ENCODE measurements around the gene ADAMTS15. TPM values are rescaled to one million over a fixed set of nuclear protein-coding genes. Genes with fewer than 3 reads are reported as not detected.
A peak's percentile ranks its signal among the peaks of the same experiment; 100 is the strongest.

The ADAMTS15 gene
- total RNA-seq, 1 donor from 2014 or later = 34.4 TPM

GRCh38 chr11:130486987-130487923, 38.8 kb downstream of the ADAMTS15 start:
- DNase-seq (no peak), ATAC-seq (peak; percentile 25)
- intact Hi-C loops (cut with micrococcal nuclease) = no loop called here

- DNase-seq = no peak
- peak; percentile 74 for ATAC-seq
- intact Hi-C loops (cut with micrococcal nuclease) = no loop called here
Observed at GRCh38 chr11:130487924-130488815, 39.7 kb downstream of the ADAMTS15 start.

- intact Hi-C loops (cut with micrococcal nuclease) = no loop called here
- no peak for DNase-seq
- ATAC-seq = no peak
Observed at GRCh38 chr11:130488848-130489584, 40.6 kb downstream of the ADAMTS15 start.

- ATAC-seq (no peak), DNase-seq (no peak)
- intact Hi-C loops (cut with micrococcal nuclease) = no loop called here
Observed at GRCh38 chr11:130489716-130490115, 41.3 kb downstream of the ADAMTS15 start.

- ATAC-seq (no peak), DNase-seq (no peak)
- intact Hi-C loops (cut with micrococcal nuclease) = no loop called here
Observed at GRCh38 chr11:130490682-130491449, 42.4 kb downstream of the ADAMTS15 start.

- no peak for DNase-seq
- no peak for ATAC-seq
- intact Hi-C loops (cut with micrococcal nuclease) = no loop called here
Observed at GRCh38 chr11:130498181-130498580, 49.7 kb downstream of the ADAMTS15 start.

- DNase-seq (no peak), ATAC-seq (no peak)
- intact Hi-C loops (cut with micrococcal nuclease) = no loop called here
Observed at GRCh38 chr11:130499828-130500227, 51.4 kb downstream of the ADAMTS15 start.

GRCh38 chr11:130504317-130504716, 55.9 kb downstream of the ADAMTS15 start:
- ATAC-seq (no peak), DNase-seq (no peak)
- intact Hi-C loops (cut with micrococcal nuclease) = no loop called here

- DNase-seq (no peak), ATAC-seq (no peak)
- intact Hi-C loops (cut with micrococcal nuclease) = no loop called here
Observed at GRCh38 chr11:130508913-130509312, 60.5 kb downstream of the ADAMTS15 start.

GRCh38 chr11:130509942-130510341, 61.5 kb downstream of the ADAMTS15 start:
- ATAC-seq (no peak), DNase-seq (no peak)
- intact Hi-C loops (cut with micrococcal nuclease) = no loop called here

- DNase-seq (no peak), ATAC-seq (no peak)
- intact Hi-C loops (cut with micrococcal nuclease) = no loop called here
Observed at GRCh38 chr11:130510407-130511006, 62.1 kb downstream of the ADAMTS15 start.

- no peak for DNase-seq
- ATAC-seq = no peak
- intact Hi-C loops (cut with micrococcal nuclease) = no loop called here
Observed at GRCh38 chr11:130511765-130512164, 63.3 kb downstream of the ADAMTS15 start.

- DNase-seq (no peak), ATAC-seq (peak; percentile 5)
- intact Hi-C loops (cut with micrococcal nuclease) = no loop called here
Observed at GRCh38 chr11:130512662-130513061, 64.2 kb downstream of the ADAMTS15 start.

GRCh38 chr11:130513132-130513531, 64.7 kb downstream of the ADAMTS15 start:
- intact Hi-C loops (cut with micrococcal nuclease) = no loop called here
- ATAC-seq (peak; percentile 97), DNase-seq (peak; percentile 83)

- ATAC-seq = no peak
- no peak for DNase-seq
- intact Hi-C loops (cut with micrococcal nuclease) = no loop called here
Observed at GRCh38 chr11:130514316-130514715, 65.9 kb downstream of the ADAMTS15 start.

- intact Hi-C loops (cut with micrococcal nuclease) = no loop called here
- ATAC-seq (no peak), DNase-seq (no peak)
Observed at GRCh38 chr11:130514851-130515250, 66.4 kb downstream of the ADAMTS15 start.

GRCh38 chr11:130515829-130516553, 67.5 kb downstream of the ADAMTS15 start:
- no peak for ATAC-seq
- intact Hi-C loops (cut with micrococcal nuclease) = no loop called here
- DNase-seq = no peak
